ENCODE data around the gene PCDH9. TPM values are rescaled to one million over a fixed set of nuclear protein-coding genes. Genes with fewer than 3 reads are reported as not detected.

PCDH9 gene
- total RNA-seq, 1 donor from 2014 or later: 0.40 TPM

- H3K4me3 ChIP-seq (ENCODE audit: low read depth, low read length): no peak overlapping the region
- DNase-seq (ENCODE audit: low read depth): no peak
- TF ChIP-seq, protein P1, sequence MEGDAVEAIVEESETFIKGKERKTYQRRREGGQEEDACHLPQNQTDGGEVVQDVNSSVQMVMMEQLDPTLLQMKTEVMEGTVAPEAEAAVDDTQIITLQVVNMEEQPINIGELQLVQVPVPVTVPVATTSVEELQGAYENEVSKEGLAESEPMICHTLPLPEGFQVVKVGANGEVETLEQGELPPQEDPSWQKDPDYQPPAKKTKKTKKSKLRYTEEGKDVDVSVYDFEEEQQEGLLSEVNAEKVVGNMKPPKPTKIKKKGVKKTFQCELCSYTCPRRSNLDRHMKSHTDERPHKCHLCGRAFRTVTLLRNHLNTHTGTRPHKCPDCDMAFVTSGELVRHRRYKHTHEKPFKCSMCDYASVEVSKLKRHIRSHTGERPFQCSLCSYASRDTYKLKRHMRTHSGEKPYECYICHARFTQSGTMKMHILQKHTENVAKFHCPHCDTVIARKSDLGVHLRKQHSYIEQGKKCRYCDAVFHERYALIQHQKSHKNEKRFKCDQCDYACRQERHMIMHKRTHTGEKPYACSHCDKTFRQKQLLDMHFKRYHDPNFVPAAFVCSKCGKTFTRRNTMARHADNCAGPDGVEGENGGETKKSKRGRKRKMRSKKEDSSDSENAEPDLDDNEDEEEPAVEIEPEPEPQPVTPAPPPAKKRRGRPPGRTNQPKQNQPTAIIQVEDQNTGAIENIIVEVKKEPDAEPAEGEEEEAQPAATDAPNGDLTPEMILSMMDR (conservative IDR thresholded peaks at IDR 0.05; ENCODE audit: low read depth, low read length): no peak
Measured at GRCh38 chr13:66532845-66533244, 697.3 kb downstream of the PCDH9 start.

GRCh38 chr13:66532146-66532545 is 698.0 kb downstream of the PCDH9 start:
- H3K4me3 ChIP-seq (ENCODE audit: low read depth, low read length): no peak overlapping the region
- TF ChIP-seq, protein P1 (conservative IDR thresholded peaks at IDR 0.05; ENCODE audit: low read depth, low read length): no peak
- no peak for DNase-seq (ENCODE audit: low read depth)

DNA sequence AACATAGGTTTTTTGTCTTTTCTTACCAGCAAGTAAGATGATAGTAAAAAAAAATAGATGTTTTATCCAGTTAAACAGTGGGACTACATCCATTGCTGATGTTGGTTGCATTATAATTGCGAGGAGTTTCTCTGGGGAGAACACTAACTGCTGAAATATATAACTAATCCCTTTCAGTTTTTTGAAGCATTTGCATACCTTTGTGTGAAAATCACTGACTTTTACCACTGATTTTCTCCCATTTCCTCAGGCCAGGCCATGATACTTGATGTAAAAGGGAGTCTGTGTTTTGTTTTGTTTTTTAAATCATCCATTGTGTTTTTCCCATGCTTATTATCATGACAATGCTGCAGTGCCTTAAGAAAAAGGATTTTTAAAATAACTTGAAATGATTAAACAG is 699.5 kb downstream of the PCDH9 start:
- DNase-seq (ENCODE audit: low read depth): no peak
- no peak overlapping the region for H3K4me3 ChIP-seq (ENCODE audit: low read depth, low read length)
- TF ChIP-seq, protein P1 (conservative IDR thresholded peaks at IDR 0.05; ENCODE audit: low read depth, low read length): no peak

DNA sequence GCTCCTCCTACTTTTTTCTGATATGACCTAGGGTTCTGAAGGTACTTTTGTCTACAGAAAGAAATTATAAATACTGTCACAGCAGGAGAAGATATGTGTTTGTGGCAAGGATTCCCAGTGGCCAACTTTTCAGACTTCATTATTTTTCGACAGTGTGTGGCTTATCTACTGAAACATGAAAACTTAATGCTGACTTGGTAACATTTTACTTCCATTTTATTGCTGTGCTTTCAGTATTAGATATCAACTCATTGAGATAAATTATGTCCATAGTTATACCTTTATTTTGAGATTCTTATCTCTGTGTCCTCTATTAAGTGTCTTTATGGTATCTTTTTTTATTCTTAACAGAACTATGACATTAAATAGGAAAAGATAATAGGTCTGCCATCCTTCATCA is 700.0 kb downstream of the PCDH9 start:
- no peak for DNase-seq (ENCODE audit: low read depth)
- H3K4me3 ChIP-seq (ENCODE audit: low read depth, low read length): no peak overlapping the region
- TF ChIP-seq, protein P1 (conservative IDR thresholded peaks at IDR 0.05; ENCODE audit: low read depth, low read length): no peak

DNA sequence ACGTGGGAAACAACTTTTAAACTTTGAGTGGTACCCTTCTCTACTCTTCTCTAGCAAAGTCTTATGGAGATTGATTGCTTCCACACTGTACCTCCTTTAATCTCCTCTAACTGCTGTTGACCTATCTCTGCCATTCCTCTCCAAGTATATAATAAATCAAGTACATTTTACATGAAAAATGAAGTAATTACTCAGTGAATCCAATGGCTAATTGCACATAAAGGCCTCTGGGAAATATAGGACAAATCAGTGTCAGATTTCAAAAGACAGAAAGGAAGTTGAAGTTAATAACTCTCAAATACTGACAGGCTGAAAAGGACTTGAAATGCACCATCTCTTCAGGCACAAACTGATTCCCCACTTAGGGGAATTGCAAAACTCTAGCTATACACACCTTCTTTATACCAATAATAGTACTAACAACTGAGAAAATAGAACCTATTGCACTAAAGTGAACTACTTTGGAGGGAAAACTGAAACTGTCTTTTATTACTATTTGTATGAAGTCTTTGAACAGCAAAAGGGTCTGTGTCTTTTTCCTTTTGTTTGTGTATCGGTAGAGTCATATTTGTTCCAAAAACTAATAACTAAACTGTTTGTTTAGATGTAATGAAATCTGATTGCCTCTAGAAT is 701.1 kb downstream of the PCDH9 start:
- H3K4me3 ChIP-seq (ENCODE audit: low read depth, low read length): no peak overlapping the region
- no peak for DNase-seq (ENCODE audit: low read depth)
- TF ChIP-seq, protein P1 (conservative IDR thresholded peaks at IDR 0.05; ENCODE audit: low read depth, low read length): no peak

DNA sequence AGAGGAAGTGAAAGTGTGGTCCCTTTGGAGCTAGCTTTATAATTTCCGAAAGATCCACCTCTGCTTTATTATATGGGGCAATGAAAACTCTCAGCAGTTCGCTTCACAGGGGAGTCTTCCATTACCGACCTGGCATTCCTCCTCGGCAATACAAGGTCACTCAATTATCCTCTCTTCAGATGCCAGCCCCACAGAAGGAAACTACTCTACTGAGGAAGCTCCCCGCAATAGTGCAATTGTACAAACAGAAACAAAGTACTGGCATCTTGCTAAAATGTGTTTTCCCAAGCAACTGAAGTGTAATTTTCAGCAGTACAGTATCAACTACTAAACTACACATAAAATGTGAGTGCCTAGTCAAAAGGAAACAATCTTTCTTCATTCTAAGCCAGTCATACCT is 702.0 kb downstream of the PCDH9 start:
- TF ChIP-seq, protein P1 (conservative IDR thresholded peaks at IDR 0.05; ENCODE audit: low read depth, low read length): no peak
- no peak overlapping the region for H3K4me3 ChIP-seq (ENCODE audit: low read depth, low read length)
- no peak for DNase-seq (ENCODE audit: low read depth)

All from epithelial cell of proximal tubule (primary cell).